GM12872 (cell line): ENCODE measurements around the gene U2AF2.

Experiments used
- TF ChIP-seq, protein P1 (sequence below): IDR thresholded peaks from 3 replicates; pipeline ENCODE4 v1.5.1; 2011; ENCODE audit warnings: low read depth, mild to moderate bottlenecking, low read length, moderate library complexity; ENCODE audit not compliant: insufficient read depth

The U2AF2 gene

DNA sequence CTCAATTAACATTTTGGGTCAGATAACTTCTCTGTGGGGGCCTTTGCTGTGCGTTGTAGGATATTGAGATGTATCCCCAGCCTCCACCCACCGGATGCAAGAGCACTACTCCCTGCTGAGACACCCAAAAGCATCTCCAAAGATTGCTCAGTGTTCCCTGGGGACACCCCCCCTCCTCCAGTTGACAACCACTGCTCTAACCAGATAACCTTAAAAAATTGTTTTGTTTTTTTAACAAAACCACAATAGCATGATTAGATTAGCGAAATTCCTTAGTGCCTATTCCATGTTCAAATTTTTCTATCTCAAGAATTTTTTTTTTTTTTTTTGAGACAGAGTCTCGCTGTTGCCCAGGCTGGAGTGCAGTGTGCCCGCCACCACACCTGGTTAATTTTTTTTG, 17.6 kb downstream of the U2AF2 start:
- TF ChIP-seq, protein P1, sequence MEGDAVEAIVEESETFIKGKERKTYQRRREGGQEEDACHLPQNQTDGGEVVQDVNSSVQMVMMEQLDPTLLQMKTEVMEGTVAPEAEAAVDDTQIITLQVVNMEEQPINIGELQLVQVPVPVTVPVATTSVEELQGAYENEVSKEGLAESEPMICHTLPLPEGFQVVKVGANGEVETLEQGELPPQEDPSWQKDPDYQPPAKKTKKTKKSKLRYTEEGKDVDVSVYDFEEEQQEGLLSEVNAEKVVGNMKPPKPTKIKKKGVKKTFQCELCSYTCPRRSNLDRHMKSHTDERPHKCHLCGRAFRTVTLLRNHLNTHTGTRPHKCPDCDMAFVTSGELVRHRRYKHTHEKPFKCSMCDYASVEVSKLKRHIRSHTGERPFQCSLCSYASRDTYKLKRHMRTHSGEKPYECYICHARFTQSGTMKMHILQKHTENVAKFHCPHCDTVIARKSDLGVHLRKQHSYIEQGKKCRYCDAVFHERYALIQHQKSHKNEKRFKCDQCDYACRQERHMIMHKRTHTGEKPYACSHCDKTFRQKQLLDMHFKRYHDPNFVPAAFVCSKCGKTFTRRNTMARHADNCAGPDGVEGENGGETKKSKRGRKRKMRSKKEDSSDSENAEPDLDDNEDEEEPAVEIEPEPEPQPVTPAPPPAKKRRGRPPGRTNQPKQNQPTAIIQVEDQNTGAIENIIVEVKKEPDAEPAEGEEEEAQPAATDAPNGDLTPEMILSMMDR: no peak

DNA sequence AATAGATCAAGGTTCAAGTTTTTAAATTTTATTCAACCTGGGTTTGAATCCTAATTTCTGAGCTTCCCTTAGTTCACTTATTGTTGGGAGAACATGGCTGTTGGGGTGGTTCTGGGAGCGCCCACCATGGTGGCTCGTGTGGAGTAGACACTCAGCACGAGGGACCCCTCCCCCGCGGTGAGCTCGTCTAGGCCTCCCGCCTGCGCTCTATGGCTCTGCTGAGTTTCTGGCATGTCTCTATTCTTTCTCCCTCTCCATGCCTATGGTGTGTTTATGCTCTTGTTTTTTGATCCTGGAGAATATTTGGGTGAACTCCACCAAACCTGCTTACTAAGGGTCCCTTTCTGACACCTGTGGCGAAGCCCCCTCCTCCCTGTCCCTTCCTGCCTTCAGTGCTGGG, 18.6 kb downstream of the U2AF2 start:
- TF ChIP-seq, protein P1: no peak

DNA sequence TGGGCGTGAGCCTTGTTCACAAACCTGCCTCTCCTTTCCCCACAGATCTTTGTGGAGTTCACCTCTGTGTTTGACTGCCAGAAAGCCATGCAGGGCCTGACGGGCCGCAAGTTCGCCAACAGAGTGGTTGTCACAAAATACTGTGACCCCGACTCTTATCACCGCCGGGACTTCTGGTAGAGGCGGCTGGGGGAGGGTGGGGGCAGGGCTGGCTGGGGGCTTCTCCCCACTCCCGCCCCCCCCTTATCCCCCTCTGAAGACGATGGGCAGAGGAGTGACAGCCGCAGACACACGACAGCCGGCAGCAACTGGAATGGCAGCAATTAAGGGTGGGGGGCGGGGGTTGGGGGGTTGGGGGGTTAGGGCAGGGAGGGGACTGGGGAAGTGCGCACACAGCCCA, 19.1 kb downstream of the U2AF2 start:
- TF ChIP-seq, protein P1: no peak

DNA sequence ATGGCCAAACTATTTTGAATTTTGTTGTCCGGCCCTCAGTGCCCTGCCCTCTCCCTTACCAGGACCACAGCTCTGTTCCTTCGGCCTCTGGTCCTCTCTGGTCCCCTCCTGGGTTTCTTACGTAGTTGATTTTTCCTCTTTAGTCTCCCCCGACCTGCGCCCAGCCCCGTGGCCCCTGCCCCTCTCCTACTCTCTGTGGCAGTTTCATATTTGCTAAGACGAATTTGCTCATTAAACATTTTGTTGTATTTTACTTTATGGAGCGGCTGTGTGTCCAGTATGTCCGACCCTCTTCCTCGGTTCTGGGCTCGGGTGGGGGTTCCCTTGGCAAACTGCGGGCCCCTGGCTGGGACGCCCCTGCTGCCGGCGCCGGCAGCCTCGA, 19.6 kb downstream of the U2AF2 start:
- TF ChIP-seq, protein P1: no peak

DNA sequence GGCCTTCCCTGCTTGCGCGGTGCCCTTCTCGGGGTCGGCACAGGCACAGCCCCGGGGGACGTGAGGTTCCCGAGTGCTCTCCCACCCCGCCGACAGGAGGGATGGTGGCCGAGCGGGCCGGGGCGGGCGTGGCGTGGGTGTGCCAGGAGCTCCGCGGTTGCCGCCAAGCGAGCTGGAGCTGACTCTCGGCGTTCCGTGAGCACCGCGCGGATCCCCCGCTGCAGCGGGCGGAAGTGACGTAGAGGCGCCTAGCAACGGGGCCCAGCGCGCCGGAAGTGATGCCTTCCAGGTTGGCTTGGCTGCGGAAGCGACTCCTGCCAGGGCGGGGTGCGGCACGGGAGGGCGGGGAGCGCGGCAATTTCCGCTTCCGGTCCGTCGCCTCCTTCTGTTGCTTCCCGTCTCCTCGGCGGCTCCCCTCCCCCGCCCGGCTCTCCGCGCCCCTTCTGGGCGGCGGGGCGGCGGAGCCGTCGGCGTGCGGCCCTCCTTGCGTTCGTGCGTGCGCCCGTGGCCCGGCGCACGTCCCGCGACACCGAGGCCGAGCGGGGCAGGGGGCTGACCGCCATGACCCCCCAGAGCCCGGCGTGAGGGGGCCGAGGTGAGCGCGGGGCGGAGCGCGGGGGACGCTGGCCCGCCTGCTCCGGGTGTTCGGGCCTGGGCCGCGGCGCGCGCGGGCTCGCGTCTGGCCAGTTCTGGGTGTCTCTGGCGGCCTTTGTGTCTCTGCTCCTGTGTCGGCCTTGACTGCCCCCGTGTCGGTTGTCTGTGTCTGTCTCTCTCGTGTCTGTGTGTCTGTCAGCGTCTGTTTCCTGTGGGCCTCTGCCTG, 20.2 kb downstream of the U2AF2 start, which contains the start of gene EPN1:
EPN1 (plus strand) TSS at position 386 of the 820 bp plus-strand sequence. CDS start 3,402 bp downstream, outside the sequence.
- TF ChIP-seq, protein P1: no peak

DNA sequence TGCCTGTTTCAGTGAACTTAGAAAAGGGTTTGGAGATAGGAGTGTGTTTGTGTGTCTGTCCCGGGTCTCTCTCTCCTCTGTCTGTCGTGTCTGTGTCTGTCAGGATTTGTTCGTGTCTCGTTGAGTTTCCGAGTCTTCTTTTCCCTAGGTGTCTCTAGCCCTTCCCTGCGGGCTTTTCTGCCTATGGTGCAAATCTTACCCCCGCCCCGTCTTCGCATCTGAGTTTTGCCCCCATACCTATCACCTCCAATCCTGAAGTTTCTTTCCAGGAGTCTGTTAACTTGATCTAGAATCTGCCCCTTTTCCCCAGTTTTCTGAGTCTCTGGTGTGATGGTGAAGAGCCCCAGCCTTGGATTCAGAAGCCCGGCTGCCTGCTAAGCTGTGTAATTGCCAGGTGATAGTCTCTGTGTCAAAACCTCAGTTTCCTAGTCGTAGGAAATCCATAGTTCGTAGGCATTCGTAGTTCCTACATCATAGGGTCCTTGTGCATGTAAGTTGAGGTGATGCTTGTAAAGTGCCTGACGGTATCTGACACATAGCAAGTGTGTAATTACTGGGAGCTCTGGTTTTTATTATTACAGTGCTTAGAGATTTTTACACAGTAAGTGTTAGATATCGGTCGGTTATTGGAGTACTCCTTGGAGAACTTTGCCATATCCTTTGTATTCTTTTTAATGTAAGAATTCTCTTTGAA, 21.0 kb downstream of the U2AF2 start:
- TF ChIP-seq, protein P1: no peak

DNA sequence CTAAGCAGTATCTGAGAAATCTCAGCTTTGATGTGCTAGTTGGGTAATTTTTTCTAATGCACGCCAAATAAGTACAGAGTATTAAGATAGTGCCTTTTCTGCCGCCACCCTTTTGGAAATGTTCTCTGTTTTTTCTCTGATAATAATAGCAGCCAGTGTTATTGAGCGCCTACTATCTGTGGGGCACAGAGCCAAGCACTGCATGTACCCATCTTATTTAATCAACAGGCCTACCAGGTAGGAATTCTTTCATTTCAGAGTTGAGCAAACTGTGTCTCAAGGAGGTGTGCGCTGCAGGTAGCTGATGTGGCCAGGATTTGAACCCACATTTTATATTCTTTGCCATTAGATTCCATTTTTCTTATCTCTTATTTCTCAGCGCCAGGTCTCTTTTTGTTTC, 21.5 kb downstream of the U2AF2 start:
- TF ChIP-seq, protein P1: no peak
